HEK293 (cell line): ENCODE measurements around the gene SOCS1.

Source experiments
- CTCF ChIP-seq: fragments of 450-650 bp; formaldehyde crosslinking; IDR thresholded peaks from 2 replicates; pipeline ENCODE4 v1.5.1; 2016; ENCODE audit warnings: missing biosample characterization, missing genetic modification characterization
- YY1 ChIP-seq: fragments of 450-650 bp; formaldehyde crosslinking; IDR thresholded peaks from 2 replicates; pipeline ENCODE4 v1.5.1; 2018; ENCODE audit warnings: missing biosample characterization, missing genetic modification characterization
- ZNF221 ChIP-seq: fragments of 450-650 bp; formaldehyde crosslinking; IDR thresholded peaks from 2 replicates; pipeline ENCODE4 v1.5.1; 2017; ENCODE audit warnings: missing biosample characterization, missing genetic modification characterization, borderline replicate concordance
- ZNF433 ChIP-seq: fragments of 450-650 bp; formaldehyde crosslinking; IDR thresholded peaks from 2 replicates; pipeline ENCODE4 v1.5.1; 2016; ENCODE audit warnings: missing biosample characterization, missing genetic modification characterization, low read depth
- ZNF580 ChIP-seq: fragments of 450-650 bp; formaldehyde crosslinking; IDR thresholded peaks from 2 replicates; pipeline ENCODE4 v1.5.1; 2016; ENCODE audit warnings: missing biosample characterization, missing genetic modification characterization
- ZNF621 ChIP-seq: fragments of 450-650 bp; formaldehyde crosslinking; IDR thresholded peaks from 2 replicates; pipeline ENCODE4 v1.5.1; 2017; ENCODE audit warnings: missing biosample characterization, missing genetic modification characterization
- ZNF843 ChIP-seq: fragments of 450-650 bp; formaldehyde crosslinking; IDR thresholded peaks from 2 replicates; pipeline ENCODE4 v1.5.1; 2016; ENCODE audit warnings: missing biosample characterization, missing genetic modification characterization

- TF ChIP-seq CTCF (tag by site-specific recombination) (no peak), ZNF621 (tag by site-specific recombination) (no peak), ZNF843 (tag by site-specific recombination) (no peak), ZNF580 (no peak), ZNF433 (no peak), YY1 (no peak), ZNF221 (tag by site-specific recombination) (no peak)
These were observed 20.3 kb upstream of the SOCS1 start, which contains the start of gene PRM2 for GRCh38 chr16:11276143-11276895.
